ENCODE measurements around the gene SFXN5. TPM values are rescaled to one million over a fixed set of nuclear protein-coding genes. Genes with fewer than 3 reads are reported as not detected.
"Not testable (repeated sequence)": the region's sequence is repeated elsewhere in the genome, so short reads cannot be mapped to it uniquely, and the experiment has no call there.

The SFXN5 gene
- total RNA-seq, 1 donor from 2014 or later: 7.6 TPM

DNA sequence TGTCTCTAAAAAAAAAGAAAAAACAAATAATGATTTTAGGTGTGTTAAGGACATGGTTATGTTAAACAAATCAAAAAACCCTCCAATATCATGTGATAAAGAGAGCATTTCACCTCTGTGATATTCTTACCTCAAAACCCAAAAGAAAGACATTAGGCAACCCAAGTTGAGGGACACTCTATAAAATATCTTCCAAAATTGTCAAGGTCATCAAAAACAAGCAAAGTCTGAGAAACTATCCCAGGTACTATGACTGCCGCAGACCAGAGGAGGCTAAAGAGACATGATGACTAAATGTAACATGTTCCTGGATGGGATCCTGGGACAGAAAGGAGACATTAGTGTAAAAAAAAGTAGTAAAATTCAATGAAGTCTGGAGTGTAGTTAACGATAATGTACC is 4.5 kb downstream of the SFXN5 start:
- Histone ChIP-seq H3K4me3 (ENCODE audit: low read depth, low read length) (no peak overlapping the region), H3K27me3 (ENCODE audit: control insufficient read depth, insufficient read depth, low read length) (no peaks in the 10 kb centered on the region), H3K36me3 (ENCODE audit: control insufficient read depth, insufficient read depth, low read length) (no peaks in the 10 kb centered on the region)
- TF ChIP-seq, protein P1, sequence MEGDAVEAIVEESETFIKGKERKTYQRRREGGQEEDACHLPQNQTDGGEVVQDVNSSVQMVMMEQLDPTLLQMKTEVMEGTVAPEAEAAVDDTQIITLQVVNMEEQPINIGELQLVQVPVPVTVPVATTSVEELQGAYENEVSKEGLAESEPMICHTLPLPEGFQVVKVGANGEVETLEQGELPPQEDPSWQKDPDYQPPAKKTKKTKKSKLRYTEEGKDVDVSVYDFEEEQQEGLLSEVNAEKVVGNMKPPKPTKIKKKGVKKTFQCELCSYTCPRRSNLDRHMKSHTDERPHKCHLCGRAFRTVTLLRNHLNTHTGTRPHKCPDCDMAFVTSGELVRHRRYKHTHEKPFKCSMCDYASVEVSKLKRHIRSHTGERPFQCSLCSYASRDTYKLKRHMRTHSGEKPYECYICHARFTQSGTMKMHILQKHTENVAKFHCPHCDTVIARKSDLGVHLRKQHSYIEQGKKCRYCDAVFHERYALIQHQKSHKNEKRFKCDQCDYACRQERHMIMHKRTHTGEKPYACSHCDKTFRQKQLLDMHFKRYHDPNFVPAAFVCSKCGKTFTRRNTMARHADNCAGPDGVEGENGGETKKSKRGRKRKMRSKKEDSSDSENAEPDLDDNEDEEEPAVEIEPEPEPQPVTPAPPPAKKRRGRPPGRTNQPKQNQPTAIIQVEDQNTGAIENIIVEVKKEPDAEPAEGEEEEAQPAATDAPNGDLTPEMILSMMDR (IDR thresholded peaks at IDR 0.05; ENCODE audit: insufficient read depth, low read length, poor library complexity, severe bottlenecking): no peak
- no peak for DNase-seq (ENCODE audit: low read depth)

GRCh38 chr2:73065070-73065469 is 6.4 kb downstream of the SFXN5 start:
- H3K4me3 ChIP-seq (ENCODE audit: low read depth, low read length); H3K36me3 ChIP-seq (ENCODE audit: control insufficient read depth, insufficient read depth, low read length); H3K27me3 ChIP-seq (ENCODE audit: control insufficient read depth, insufficient read depth, low read length); DNase-seq (ENCODE audit: low read depth): not testable (repeated sequence)

DNA sequence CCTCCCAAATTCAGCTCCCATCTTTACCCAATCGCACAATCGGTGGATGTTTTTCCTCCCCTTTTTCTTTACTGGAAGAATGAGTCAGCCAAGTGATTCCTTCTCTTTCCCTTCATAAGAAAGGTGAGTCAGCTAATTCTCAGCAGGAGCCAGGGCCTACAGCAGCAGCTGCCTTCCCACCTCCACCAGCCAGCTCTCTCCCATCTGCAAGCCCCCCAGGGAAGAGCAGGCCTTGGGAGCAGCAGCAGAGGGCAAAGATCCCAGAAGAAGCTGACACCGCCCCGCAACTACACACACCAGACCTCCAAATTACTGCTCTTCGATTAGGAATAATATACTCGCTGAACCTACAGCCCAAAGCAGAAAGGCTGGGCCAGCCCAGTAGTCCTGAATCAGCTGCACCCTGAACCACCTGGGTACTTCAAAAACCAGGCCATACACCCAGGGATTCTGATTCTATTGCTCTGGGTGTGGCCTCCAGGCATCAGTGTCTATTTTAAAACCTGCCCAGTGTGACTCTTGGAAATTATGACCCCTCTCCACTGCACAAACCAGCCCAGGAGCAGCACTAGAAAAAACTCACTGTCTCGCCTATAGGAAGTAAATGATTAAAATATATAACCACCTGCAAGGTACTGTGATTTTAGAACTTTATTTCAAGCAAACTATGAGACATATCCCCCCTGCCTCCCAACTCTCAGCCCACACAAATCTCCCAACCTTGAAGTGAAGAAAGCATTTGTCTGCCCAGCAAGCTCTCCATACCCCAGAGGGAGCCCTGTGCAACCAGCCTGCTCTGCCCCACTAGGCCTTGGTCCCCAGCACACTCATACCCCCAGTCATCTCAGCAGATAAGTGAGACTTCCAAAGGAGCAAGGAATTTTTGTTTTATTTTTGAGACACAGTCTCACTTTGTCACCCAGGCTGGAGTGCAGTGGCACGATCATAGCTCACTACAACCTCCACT is 7.3 kb downstream of the SFXN5 start:
- DNase-seq (ENCODE audit: low read depth): peak; percentile 71

GRCh38 chr2:73063472-73063871 is 8.0 kb downstream of the SFXN5 start:
- no peak for DNase-seq (ENCODE audit: low read depth)
- Histone ChIP-seq H3K36me3 (ENCODE audit: control insufficient read depth, insufficient read depth, low read length) (no peaks in the 10 kb centered on the region), H3K4me3 (ENCODE audit: low read depth, low read length) (no peak overlapping the region), H3K27me3 (ENCODE audit: control insufficient read depth, insufficient read depth, low read length) (no peaks in the 10 kb centered on the region)
- TF ChIP-seq, protein P1 (IDR thresholded peaks at IDR 0.05; ENCODE audit: insufficient read depth, low read length, poor library complexity, severe bottlenecking): no peak

More for the DNA sequence above, 7.3 kb downstream of the SFXN5 start:
- no peaks in the 10 kb centered on the region for H3K36me3 ChIP-seq (ENCODE audit: control insufficient read depth, insufficient read depth, low read length)
- H3K27me3 ChIP-seq (ENCODE audit: control insufficient read depth, insufficient read depth, low read length): no peaks in the 10 kb centered on the region
- H3K4me3 ChIP-seq (ENCODE audit: low read depth, low read length): no peak overlapping the region
- TF ChIP-seq, protein P1 (IDR thresholded peaks at IDR 0.05; ENCODE audit: insufficient read depth, low read length, poor library complexity, severe bottlenecking): no peak

DNA sequence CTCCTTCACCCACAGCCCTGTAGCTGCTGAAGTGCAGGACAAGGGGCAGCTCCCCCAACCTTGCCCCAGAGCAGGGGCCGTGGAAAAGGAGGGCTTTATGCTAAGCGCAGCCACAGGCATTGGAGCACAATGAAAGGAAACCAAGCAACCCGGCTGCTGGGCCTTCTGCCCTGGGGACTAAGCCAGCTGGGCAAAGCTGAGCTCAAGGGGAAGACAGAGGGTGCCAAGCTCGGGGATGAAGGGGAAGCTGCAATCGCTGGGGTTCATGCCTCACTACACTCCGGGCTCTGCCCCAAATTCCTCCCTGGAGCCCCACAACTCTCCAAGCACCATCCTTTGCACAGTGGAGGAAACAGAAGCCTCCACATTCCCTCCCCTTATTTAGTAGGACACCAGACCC is 12.4 kb downstream of the SFXN5 start:
- DNase-seq (ENCODE audit: low read depth): no peak
- H3K27me3 ChIP-seq (ENCODE audit: control insufficient read depth, insufficient read depth, low read length): no peaks in the 10 kb centered on the region
- peaks cover 1% of the 10 kb centered on the region for H3K36me3 ChIP-seq (ENCODE audit: control insufficient read depth, insufficient read depth, low read length)
- no peak overlapping the region for H3K4me3 ChIP-seq (ENCODE audit: low read depth, low read length)
- TF ChIP-seq, protein P1 (IDR thresholded peaks at IDR 0.05; ENCODE audit: insufficient read depth, low read length, poor library complexity, severe bottlenecking): no peak

GRCh38 chr2:73054980-73055379 is 16.5 kb downstream of the SFXN5 start:
- no peak for DNase-seq (ENCODE audit: low read depth)
- Histone ChIP-seq H3K4me3 (ENCODE audit: low read depth, low read length) (no peak overlapping the region), H3K36me3 (ENCODE audit: control insufficient read depth, insufficient read depth, low read length) (peaks cover 1% of the 10 kb centered on the region), H3K27me3 (ENCODE audit: control insufficient read depth, insufficient read depth, low read length) (no peaks in the 10 kb centered on the region)
- TF ChIP-seq, protein P1 (IDR thresholded peaks at IDR 0.05; ENCODE audit: insufficient read depth, low read length, poor library complexity, severe bottlenecking): no peak
